Liver (tissue), 9 donors: ENCODE data around the gene ASTN1. TPM values are rescaled to one million over a fixed set of nuclear protein-coding genes. Genes with fewer than 3 reads are reported as not detected.

Source experiments
- DNase-seq: peaks from one replicate; pipeline ENCODE4 v3.0.0-alpha.2; 2017; ENCODE audit warnings: low spot score
- H3K27ac ChIP-seq, 2 donors: one replicate each; pipeline ENCODE4 v1.7.0; 2013; ENCODE audit warnings: inconsistent platforms in 2 of 2, low read length in 2 of 2, control low read depth in 1 of 2, low read depth in 1 of 2, mild to moderate bottlenecking in 1 of 2
- H3K27me3 ChIP-seq, 4 donors: one replicate each; pipeline versions ENCODE4 v1.6.1 to v1.7.0; 2013; ENCODE audit warnings: low read length in 3 of 4, inconsistent platforms in 1 of 4, mild to moderate bottlenecking in 1 of 4, moderate library complexity in 1 of 4; ENCODE audit not compliant: control insufficient read depth in 4 of 4, insufficient read depth in 4 of 4
- H3K36me3 ChIP-seq, 4 donors: one replicate each; pipeline versions ENCODE4 v1.6.1 to v1.7.0; 2013; ENCODE audit warnings: low read length in 3 of 4, mild to moderate bottlenecking in 3 of 4, low read depth in 1 of 4, moderate library complexity in 1 of 4; ENCODE audit not compliant: control insufficient read depth in 4 of 4, insufficient read depth in 3 of 4
- H3K4me1 ChIP-seq, 4 donors: one replicate each; pipeline versions ENCODE4 v1.6.1 to v1.7.0; 2013; ENCODE audit warnings: low read length in 3 of 4, mild to moderate bottlenecking in 3 of 4, moderate library complexity in 1 of 4; ENCODE audit not compliant: control insufficient read depth in 4 of 4, insufficient read depth in 4 of 4
- H3K4me3 ChIP-seq, 3 donors: one replicate each; pipeline versions ENCODE4 v1.6.1 to v1.7.0; 2013; ENCODE audit warnings: low read length in 3 of 3, control low read depth in 1 of 3, low read depth in 1 of 3, mild to moderate bottlenecking in 1 of 3
- H3K9ac ChIP-seq, 2 donors: one replicate each; pipeline ENCODE4 v1.7.0; 2013; ENCODE audit warnings: low read length in 2 of 2, mild to moderate bottlenecking in 2 of 2, moderate library complexity in 2 of 2, control low read depth in 1 of 2, low read depth in 1 of 2
- H3K9me3 ChIP-seq, 4 donors: one replicate each; pipeline versions ENCODE4 v1.6.1 to v1.7.0; 2013; ENCODE audit warnings: low read length in 3 of 4; ENCODE audit not compliant: control insufficient read depth in 4 of 4
- EGR1 ChIP-seq, 2 donors: IDR thresholded peaks; 2 replicates each; pipeline ENCODE4 v1.6.1; 2016 to 2018; ENCODE audit warnings: antibody characterized with exemption in 2 of 2, low read depth in 2 of 2
- FOXA1 ChIP-seq: IDR thresholded peaks from 2 replicates; pipeline ENCODE4 v1.6.1; 2016; ENCODE audit warnings: antibody characterized with exemption
- GABPA ChIP-seq, 2 donors: IDR thresholded peaks in 1 of 2; conservative IDR thresholded peaks in 1 of 2; 2 replicates each; pipeline ENCODE4 v1.6.1; 2016; ENCODE audit warnings: antibody characterized with exemption in 2 of 2, mild to moderate bottlenecking in 1 of 2, moderate library complexity in 1 of 2
- HNF4A ChIP-seq, 2 donors: conservative IDR thresholded peaks; 2 replicates each; pipeline ENCODE4 v1.6.1; 2016; ENCODE audit warnings: antibody characterized with exemption in 2 of 2, mild to moderate bottlenecking in 2 of 2
- HNF4G ChIP-seq: IDR thresholded peaks from 2 replicates; pipeline ENCODE4 v1.6.1; 2016; ENCODE audit warnings: antibody characterized with exemption
- JUND ChIP-seq, 2 donors: IDR thresholded peaks; 2 replicates each; pipeline ENCODE4 v1.6.1; 2016; ENCODE audit warnings: antibody characterized with exemption in 2 of 2
- NR2F2 ChIP-seq: IDR thresholded peaks from 2 replicates; pipeline ENCODE4 v1.6.1; 2016; ENCODE audit warnings: antibody characterized with exemption
- RAD21 ChIP-seq, 2 donors: IDR thresholded peaks; 2 replicates each; pipeline ENCODE4 v1.6.1; 2016; ENCODE audit warnings: antibody characterized with exemption in 2 of 2, mild to moderate bottlenecking in 2 of 2
- RXRA ChIP-seq, 2 donors: IDR thresholded peaks; 2 replicates each; pipeline ENCODE4 v1.6.1; 2017 to 2018; ENCODE audit warnings: antibody characterized with exemption in 2 of 2, mild to moderate bottlenecking in 1 of 2
- SP1 ChIP-seq: IDR thresholded peaks from 2 replicates; pipeline ENCODE4 v1.6.1; 2018; ENCODE audit warnings: antibody characterized with exemption, mild to moderate bottlenecking
- WGBS: extraction: QIAGEN DNeasy Blood & Tissue Kit; methylation state at CpG from one replicate; pipeline ENCODE4 v1.1.7; 2013; 5-methylcytosine and 5-hydroxymethylcytosine counted together
- polyA plus RNA-seq, 2 donors: library from polyadenylated mRNA; stranded (reverse) in 1 of 2; unstranded in 1 of 2; fragments of 200-250 nt in 1 of 2; fragments of >200 nt in 1 of 2; fragmentation: Nextera tagmentation in 1 of 2; extraction: Ambion mirVana in 1 of 2; gene quantifications; one replicate each; pipeline versions ENCODE4 v1.2.1 to v1.2.3, GENCODE V29; 2013 to 2015
- total RNA-seq, 2 donors: library from RNA; depleted of rRNA; stranded (reverse); fragments of >200 nt; gene quantifications; one replicate each; pipeline ENCODE4 v1.2.3, GENCODE V29; 2014
- TF ChIP-seq, protein P1 (sequence below): IDR thresholded peaks from 2 replicates; pipeline ENCODE4 v1.6.1; 2016; ENCODE audit warnings: antibody characterized with exemption
- TF ChIP-seq, protein P2 (sequence below): IDR thresholded peaks from 2 replicates; pipeline ENCODE4 v1.6.1; 2016; ENCODE audit warnings: antibody characterized with exemption
- TF ChIP-seq, protein P3 (sequence below): IDR thresholded peaks from 2 replicates; pipeline ENCODE4 v1.6.1; 2016; ENCODE audit warnings: antibody characterized with exemption
- TF ChIP-seq, protein P4 (sequence below): fragments of 150-350 bp; IDR thresholded peaks from 2 replicates; pipeline ENCODE4 v1.5.1; 2017; ENCODE audit warnings: improper control_type of control experiment, low read depth, low read length; ENCODE audit not compliant: missing input control
- donor health status: healthy.
- donor health status: healthy.
- donor health status: healthy.
- donor health status: healthy.
- donor health status: healthy.

ASTN1 gene
- total and polyA plus RNA-seq, 4 donors, result 0.10 to 0.28 (median 0.18) TPM

DNA sequence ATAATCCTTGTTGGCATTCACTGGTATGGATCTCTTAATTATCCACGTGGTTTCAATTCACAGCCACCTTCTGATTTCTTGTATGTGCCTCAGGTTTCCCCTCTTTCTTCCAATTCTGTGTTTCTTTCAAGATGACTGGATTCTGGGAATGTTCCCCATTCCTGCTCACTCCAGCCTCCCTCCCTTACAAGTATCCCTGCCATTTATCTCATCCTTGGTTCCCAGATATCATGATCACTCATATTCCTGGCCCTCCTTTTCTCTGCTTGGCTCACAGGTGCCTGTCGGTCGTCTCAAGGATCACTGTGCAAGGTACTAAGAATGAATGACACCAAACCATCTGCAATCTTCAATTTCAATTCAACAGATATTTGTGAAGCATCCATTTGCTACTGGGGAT is 279.2 kb downstream of the ASTN1 start:
- DNase-seq, result no peak
- Histone ChIP-seq H3K4me3 (no peak overlapping the region), H3K4me1 (no peaks in the 10 kb centered on the region), H3K9me3 (no peaks in the 10 kb centered on the region), H3K36me3 (no peaks in the 10 kb centered on the region), H3K27me3 (no peaks in the 10 kb centered on the region), H3K9ac (no peak overlapping the region), H3K27ac (no peak overlapping the region)
- WGBS, result 70% methylated on average over 3 of the region's 3 CpGs
- TF ChIP-seq HNF4G, result no peak

DNA sequence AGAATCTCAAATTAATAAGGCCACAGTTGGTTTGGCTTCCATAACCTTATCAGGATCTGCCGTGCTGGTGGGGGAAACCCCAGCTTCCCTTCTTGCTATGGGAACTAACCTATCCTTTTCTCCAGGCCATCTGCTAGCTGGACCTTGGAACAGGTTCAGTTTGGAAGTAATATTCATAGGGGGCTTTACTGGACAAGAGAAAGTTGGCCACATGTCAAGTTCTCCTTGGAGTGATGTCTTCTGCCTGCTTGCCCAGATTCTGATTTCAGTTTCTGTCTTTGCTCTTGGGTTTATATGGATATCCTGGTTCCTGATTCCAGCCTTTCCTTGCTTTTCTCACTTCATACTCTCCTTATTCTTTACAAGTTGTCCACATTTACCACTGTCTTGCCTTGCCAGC is 279.6 kb downstream of the ASTN1 start:
- H3K9me3 ChIP-seq, result no peaks in the 10 kb centered on the region
- no peaks in the 10 kb centered on the region for H3K4me1 ChIP-seq
- H3K9ac ChIP-seq, result no peak overlapping the region
- no peaks in the 10 kb centered on the region for H3K36me3 ChIP-seq
- no peak overlapping the region for H3K27ac ChIP-seq
- no peak overlapping the region for H3K4me3 ChIP-seq
- TF ChIP-seq, protein P1, sequence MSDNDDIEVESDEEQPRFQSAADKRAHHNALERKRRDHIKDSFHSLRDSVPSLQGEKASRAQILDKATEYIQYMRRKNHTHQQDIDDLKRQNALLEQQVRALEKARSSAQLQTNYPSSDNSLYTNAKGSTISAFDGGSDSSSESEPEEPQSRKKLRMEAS, result no peak
- 67% methylated on average over 1 of the region's 1 CpG for WGBS
- H3K27me3 ChIP-seq, result no peaks in the 10 kb centered on the region
- DNase-seq, result no peak

DNA sequence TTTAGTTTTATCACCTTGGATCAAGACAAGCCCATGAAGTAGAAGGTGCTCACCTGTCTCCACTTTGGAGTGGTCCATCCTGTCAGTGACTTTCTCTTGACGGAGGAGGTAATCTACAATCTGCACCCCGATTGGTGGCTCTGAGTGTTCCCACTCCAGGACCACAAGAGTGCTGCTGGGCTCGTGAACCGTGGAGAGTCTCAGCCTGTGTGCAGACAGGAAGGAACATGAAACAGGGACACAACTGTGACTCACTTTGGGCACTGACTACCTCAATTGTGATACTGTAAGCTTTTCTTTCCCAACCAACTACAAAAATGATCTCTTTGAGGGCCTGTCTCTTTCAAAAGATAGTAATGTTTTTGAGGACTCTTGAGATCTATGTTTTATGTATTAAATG is 280.2 kb downstream of the ASTN1 start:
- TF ChIP-seq, protein P2, sequence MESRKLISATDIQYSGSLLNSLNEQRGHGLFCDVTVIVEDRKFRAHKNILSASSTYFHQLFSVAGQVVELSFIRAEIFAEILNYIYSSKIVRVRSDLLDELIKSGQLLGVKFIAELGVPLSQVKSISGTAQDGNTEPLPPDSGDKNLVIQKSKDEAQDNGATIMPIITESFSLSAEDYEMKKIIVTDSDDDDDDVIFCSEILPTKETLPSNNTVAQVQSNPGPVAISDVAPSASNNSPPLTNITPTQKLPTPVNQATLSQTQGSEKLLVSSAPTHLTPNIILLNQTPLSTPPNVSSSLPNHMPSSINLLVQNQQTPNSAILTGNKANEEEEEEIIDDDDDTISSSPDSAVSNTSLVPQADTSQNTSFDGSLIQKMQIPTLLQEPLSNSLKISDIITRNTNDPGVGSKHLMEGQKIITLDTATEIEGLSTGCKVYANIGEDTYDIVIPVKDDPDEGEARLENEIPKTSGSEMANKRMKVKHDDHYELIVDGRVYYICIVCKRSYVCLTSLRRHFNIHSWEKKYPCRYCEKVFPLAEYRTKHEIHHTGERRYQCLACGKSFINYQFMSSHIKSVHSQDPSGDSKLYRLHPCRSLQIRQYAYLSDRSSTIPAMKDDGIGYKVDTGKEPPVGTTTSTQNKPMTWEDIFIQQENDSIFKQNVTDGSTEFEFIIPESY, result no peak
- TF ChIP-seq, protein P3, sequence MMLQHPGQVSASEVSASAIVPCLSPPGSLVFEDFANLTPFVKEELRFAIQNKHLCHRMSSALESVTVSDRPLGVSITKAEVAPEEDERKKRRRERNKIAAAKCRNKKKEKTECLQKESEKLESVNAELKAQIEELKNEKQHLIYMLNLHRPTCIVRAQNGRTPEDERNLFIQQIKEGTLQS, result no peak
- TF ChIP-seq, protein P1, result no peak
- TF ChIP-seq HNF4A (conservative IDR thresholded peaks at IDR 0.05) (no peak), HNF4G (no peak), RAD21 (IDR thresholded peaks at IDR 0.05) (no peak), NR2F2 (no peak)
- H3K4me3 ChIP-seq, result no peak overlapping the region
- no peaks in the 10 kb centered on the region for H3K4me1 ChIP-seq
- H3K9ac ChIP-seq, result no peak overlapping the region
- WGBS, result 80% methylated on average over 4 of the region's 4 CpGs
- DNase-seq, result no peak
- H3K9me3 ChIP-seq, result no peaks in the 10 kb centered on the region
- H3K27me3 ChIP-seq, result no peaks in the 10 kb centered on the region
- no peaks in the 10 kb centered on the region for H3K36me3 ChIP-seq
- H3K27ac ChIP-seq, result no peak overlapping the region

DNA sequence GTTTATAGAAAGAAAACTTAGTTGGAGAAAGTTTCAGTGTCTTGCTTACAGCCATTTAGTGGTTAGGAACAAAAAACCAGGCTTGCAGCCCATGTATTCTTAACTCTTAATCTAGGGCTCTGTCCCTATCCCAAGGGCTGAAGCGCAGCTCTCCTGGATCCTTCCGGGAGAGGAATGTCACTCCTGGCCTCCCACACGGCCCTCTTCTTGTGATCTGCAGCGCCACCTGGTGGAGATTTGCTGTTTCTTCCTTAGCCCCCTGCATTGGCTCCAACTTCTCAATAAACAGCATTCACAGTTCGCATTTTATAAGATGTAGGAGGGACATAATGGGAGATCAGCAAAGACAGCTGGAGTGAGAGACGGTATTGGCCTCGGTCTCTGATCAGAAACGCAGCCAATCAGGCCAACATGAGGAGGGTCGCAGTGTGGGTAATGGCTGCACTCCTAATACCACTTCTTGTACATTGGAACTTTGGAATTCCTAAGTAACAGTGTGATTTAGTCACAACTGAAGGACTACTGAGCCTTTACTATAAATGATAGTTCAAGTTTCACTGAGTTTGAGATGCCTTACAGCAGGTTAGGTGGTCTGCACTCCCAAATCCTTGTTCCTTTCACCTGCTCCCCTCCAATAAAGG is 283.4 kb downstream of the ASTN1 start:
- no peak overlapping the region for H3K27ac ChIP-seq
- TF ChIP-seq, protein P4, sequence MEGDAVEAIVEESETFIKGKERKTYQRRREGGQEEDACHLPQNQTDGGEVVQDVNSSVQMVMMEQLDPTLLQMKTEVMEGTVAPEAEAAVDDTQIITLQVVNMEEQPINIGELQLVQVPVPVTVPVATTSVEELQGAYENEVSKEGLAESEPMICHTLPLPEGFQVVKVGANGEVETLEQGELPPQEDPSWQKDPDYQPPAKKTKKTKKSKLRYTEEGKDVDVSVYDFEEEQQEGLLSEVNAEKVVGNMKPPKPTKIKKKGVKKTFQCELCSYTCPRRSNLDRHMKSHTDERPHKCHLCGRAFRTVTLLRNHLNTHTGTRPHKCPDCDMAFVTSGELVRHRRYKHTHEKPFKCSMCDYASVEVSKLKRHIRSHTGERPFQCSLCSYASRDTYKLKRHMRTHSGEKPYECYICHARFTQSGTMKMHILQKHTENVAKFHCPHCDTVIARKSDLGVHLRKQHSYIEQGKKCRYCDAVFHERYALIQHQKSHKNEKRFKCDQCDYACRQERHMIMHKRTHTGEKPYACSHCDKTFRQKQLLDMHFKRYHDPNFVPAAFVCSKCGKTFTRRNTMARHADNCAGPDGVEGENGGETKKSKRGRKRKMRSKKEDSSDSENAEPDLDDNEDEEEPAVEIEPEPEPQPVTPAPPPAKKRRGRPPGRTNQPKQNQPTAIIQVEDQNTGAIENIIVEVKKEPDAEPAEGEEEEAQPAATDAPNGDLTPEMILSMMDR, result peak; percentile 85
- TF ChIP-seq GABPA (IDR thresholded peaks at IDR 0.05 in 1 of 2, conservative IDR thresholded peaks at IDR 0.05 in 1 of 2) (no peak), EGR1 (IDR thresholded peaks at IDR 0.05; ENCODE audit: low read depth in 2 of 2) (no peak), RXRA (IDR thresholded peaks at IDR 0.05) (no peak), FOXA1 (no peak), SP1 (no peak), RAD21 (IDR thresholded peaks at IDR 0.05) (peak; percentile 88 to 95), HNF4A (conservative IDR thresholded peaks at IDR 0.05) (no peak), JUND (IDR thresholded peaks at IDR 0.05) (no peak)
- no peaks in the 10 kb centered on the region for H3K27me3 ChIP-seq
- no peaks in the 10 kb centered on the region for H3K4me1 ChIP-seq
- DNase-seq, result peak; percentile 74
- no peak overlapping the region for H3K9ac ChIP-seq
- H3K4me3 ChIP-seq, result no peak overlapping the region
- WGBS, result 15% methylated on average over 9 of the region's 9 CpGs
- no peaks in the 10 kb centered on the region for H3K36me3 ChIP-seq
- H3K9me3 ChIP-seq, result no peaks in the 10 kb centered on the region
